NB4 (cell line): Measurements from ENCODE around the gene SMDT1.
A peak's percentile ranks its signal among the peaks of the same experiment; 100 is the strongest.
"Not testable (repeated sequence)": the region's sequence is repeated elsewhere in the genome, so short reads cannot be mapped to it uniquely, and the experiment has no call there.

ENCODE experiments used
- DNase-seq: peaks from one replicate; pipeline ENCODE4 v3.0.0; 2010; ENCODE audit warnings: low read depth
- H3K4me3 ChIP-seq: one replicate; pipeline ENCODE4 v1.5.1; 2011; ENCODE audit warnings: mild to moderate bottlenecking, low read depth, low read length, moderate library complexity
- MYC ChIP-seq: IDR thresholded peaks from 2 replicates; pipeline ENCODE4 v1.6.1; 2011; ENCODE audit warnings: low read depth, low read length
- POLR2A ChIP-seq: IDR thresholded peaks from 2 replicates; pipeline ENCODE4 v1.6.1; 2011; ENCODE audit warnings: mild to moderate bottlenecking; ENCODE audit not compliant: insufficient read length; ENCODE audit errors: extremely low read depth
- TF ChIP-seq, protein P1 (sequence below): IDR thresholded peaks from one replicate; pipeline ENCODE4 v1.5.1; 2012; ENCODE audit warnings: low read depth, low read length
- TF ChIP-seq, protein P2 (sequence below): IDR thresholded peaks from 2 replicates; pipeline ENCODE4 v1.6.1; 2011; ENCODE audit warnings: low read depth, low read length

SMDT1 gene

DNA sequence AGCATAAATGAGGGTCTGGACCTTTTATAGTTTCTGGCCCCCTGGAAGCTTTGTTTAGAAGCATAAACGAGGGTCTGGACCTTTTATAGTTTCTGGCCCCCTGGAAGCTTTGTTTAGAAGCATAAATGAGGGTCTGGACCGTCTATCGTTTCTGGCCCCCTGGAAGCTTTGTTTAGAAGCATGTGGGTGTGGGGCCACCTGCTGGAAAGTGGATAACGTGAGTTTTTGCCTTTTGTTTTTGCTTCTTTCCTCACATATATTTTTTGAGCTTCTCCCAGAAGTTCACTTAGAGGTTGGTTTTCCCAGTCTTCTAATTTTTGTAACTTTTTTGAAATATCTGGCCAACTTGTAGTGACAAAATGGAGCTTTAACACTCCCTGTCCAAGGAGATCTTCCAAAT lies 33.3 kb downstream of the SMDT1 start:
- TF ChIP-seq, protein P1, sequence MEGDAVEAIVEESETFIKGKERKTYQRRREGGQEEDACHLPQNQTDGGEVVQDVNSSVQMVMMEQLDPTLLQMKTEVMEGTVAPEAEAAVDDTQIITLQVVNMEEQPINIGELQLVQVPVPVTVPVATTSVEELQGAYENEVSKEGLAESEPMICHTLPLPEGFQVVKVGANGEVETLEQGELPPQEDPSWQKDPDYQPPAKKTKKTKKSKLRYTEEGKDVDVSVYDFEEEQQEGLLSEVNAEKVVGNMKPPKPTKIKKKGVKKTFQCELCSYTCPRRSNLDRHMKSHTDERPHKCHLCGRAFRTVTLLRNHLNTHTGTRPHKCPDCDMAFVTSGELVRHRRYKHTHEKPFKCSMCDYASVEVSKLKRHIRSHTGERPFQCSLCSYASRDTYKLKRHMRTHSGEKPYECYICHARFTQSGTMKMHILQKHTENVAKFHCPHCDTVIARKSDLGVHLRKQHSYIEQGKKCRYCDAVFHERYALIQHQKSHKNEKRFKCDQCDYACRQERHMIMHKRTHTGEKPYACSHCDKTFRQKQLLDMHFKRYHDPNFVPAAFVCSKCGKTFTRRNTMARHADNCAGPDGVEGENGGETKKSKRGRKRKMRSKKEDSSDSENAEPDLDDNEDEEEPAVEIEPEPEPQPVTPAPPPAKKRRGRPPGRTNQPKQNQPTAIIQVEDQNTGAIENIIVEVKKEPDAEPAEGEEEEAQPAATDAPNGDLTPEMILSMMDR, result peak; percentile 8
- DNase-seq, result peak; percentile 38
- not testable (repeated sequence) for H3K4me3 ChIP-seq

DNA sequence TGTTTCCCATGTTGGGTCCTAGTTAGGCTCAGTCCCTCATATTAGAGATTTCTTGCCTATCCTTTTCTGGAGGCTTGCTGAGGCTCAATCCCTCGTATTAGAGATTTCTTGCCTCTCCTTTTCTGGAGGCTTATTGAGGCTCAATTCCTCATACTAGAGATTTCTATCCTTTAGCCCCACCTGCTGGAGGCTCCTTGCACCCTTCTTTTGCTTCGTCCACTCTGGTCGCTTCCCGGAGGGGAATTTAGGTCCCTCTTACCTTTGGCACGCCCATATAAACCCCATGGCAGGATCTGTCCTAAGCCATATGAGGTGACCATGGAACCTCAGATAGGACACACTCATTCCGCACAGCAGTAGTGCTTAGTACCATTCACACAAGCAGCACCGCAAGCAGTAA lies 35.2 kb downstream of the SMDT1 start:
- peak; percentile 42 for DNase-seq
- H3K4me3 ChIP-seq, result no peak overlapping the region
- TF ChIP-seq, protein P2, sequence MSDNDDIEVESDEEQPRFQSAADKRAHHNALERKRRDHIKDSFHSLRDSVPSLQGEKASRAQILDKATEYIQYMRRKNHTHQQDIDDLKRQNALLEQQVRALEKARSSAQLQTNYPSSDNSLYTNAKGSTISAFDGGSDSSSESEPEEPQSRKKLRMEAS, result no peak
- TF ChIP-seq POLR2A, result no peak
- TF ChIP-seq, protein P1, result peak; percentile 36
- TF ChIP-seq MYC, result no peak

DNA sequence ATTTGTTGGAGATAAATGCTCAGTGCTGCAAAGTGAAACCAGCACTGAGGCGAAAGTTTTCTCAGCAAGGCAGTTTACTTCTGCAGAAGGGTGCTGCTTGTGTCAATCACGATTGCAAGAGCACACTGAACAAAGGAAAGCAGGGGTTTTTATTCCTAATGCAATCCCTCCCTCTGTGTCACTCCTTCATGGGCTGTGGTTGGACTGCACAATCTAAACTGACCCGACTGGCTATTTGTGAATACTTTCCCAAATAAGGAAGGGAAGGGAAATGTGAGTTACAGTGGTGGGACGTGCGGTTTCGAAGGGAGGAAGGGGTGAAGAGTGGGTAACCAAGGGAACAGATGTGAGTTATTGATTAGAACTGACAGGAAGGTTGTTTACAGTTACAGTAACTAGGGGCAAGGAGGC lies 35.9 kb downstream of the SMDT1 start:
- not testable (repeated sequence) for H3K4me3 ChIP-seq, DNase-seq

DNA sequence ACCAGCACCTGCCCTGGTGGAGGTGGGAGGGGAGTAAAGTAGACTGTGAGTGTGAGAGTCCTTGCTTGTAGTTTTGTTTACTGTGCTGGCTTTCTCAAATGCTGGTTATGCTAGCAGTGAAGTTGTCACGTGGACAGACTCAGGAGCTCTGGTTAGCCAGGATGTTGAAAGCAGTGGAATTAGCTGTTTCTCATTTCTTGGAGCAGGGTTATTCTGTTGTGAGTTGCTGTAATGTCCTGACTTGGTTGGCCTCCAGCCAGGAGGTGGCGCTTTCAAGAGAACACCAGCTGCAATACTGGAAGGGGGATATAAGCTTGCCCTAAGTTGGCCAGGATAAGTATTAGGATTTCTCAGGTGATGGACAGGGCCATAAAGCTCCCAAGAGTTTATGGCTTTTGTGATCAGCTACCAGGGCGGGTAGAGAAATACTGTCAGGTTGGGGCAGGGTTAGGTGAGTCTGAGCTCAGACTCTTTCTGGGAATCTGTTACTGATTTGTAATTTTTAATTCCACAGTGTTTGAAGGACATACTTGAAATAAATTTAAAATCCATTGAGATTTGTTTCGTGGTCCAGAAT lies 37.4 kb downstream of the SMDT1 start:
- H3K4me3 ChIP-seq, result no peak overlapping the region
- TF ChIP-seq, protein P2, result no peak
- TF ChIP-seq, protein P1, result peak; percentile 26
- TF ChIP-seq POLR2A, result no peak
- DNase-seq, result no peak

DNA sequence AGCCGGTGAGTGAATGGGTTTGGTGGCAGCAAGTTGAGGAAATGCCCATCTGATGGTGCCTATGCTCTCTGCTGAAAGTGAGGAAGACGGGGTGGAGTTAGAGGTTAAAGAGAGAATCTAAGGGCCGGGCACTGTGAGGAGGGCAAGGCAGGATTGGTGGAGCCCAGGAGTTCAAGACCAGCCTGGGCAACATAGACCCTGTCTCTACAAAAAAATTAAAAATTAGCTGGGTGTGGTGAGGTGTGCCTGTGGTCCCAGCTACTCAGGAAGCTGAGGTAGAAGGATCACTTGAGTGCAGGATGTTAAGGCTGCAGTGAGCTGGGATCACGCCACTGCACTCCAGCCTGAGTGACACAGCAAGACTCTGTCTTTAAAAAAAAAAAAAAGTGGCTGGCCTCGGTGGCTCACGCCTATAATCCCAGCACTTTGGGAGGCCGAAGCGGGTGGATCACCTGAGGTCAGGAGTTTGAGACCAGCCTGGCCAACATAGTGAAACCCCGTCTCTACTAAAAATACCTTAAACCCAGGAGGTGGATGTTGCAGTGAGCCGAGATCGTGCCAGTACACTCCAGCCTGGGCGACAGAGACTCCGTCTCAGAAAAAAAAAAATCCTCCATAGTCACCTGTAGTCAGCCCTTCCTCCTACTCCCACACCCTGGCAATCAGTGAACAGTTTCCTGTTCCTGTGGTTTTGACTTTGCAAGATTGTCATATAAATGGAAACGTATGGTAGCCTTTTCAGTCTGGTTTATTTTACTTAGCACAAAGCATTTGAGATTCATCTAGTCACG lies 40.9 kb downstream of the SMDT1 start:
- not testable (repeated sequence) for H3K4me3 ChIP-seq
- TF ChIP-seq, protein P2, result peak; percentile 41; the same call in 1 of the 2 replicates
- DNase-seq, result peak; percentile 38

DNA sequence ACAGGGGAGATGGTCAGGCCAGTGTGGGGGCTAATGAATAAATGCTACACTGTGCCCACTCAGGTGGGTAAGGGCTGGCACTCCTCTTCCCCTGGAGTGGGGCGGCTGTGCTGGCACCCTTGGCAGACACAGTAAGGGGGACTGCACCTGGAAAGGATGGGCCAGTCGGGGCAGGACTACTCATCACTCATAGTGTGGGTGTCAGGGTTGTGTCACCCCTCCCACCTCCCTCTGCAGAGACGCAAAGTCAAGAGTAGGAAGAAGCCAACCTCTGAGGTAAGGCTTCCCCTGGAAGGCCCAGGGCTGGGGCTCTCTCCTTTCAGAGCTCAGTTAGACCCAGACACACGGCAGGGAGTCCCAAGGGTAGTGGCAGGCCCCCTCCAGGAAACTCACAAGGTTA lies 44.0 kb downstream of the SMDT1 start:
- not testable (repeated sequence) for DNase-seq, H3K4me3 ChIP-seq

DNA sequence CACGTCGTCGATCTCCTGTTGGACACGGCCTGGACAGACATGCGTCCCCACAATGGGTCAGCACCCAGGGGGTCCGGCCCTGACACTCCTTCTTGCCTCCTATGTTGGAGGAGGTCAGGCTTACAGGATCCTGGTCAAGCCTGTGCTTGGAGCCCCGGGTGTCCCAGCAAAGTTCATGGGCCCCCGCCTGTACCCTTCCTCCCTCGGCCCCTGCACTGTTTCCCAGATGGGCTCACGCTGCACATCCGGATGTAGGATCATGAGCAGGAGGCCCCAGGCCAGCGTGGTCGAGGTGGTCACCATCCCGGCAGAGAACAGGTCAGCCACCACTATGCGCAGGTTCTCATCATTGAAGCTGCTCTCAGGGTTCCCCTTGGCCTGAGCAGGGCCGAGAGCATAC lies 48.1 kb downstream of the SMDT1 start:
- H3K4me3 ChIP-seq, result no peak overlapping the region
- TF ChIP-seq MYC (no peak), POLR2A (no peak)
- TF ChIP-seq, protein P2, result no peak
- TF ChIP-seq, protein P1, result no peak
- DNase-seq, result no peak

DNA sequence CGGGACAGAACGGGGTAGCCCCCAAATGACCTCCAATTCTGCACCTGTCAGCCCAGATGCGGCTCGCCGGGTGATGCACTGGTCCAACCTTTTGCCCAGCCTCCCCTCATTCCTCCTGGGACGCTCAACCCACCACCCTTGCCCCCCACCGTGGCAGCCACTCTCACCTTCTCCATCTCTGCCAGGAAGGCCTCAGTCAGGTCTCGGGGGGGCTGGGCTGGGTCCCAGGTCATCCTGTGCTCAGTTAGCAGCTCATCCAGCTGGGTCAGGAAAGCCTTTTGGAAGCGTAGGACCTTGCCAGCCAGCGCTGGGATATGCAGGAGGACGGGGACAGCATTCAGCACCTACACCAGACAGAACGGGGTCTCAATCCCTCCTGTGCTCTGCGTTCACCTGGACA lies 48.5 kb downstream of the SMDT1 start:
- not testable (repeated sequence) for DNase-seq, H3K4me3 ChIP-seq

DNA sequence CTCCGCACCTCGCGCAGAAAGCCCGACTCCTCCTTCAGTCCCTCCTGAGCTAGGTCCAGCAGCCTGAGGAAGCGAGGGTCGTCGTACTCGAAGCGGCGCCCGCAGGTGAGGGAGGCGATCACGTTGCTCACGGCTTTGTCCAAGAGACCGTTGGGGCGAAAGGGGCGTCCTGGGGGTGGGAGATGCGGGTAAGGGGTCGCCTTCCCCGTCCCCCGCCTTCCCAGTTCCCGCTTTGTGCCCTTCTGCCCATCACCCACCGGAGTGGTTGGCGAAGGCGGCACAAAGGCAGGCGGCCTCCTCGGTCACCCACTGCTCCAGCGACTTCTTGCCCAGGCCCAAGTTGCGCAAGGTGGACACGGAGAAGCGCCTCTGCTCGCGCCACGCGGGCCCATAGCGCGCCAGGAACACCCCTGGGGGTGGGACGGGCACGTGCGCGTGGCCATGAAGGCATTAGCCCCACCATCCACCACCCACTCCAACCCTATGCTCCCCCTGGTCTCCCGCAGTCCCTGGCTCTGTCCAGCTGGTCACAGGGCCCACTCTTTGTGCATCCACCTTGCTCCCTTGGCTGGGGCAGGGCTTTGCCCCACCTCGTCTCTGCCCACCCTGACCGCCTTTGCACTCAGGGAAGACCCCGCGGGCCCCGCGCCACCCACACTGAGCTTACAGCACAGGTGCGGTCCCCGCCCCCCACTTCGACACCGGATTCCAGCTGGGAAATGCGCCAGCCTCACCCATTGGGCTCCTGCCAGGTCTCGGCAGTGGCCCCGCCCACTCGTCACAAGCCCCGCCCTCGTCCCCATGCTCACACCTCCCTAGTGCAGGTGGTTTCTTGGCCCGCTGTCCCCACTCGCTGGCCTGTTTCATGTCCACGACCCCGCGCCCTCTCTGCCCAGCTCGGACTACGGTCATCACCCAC lies 49.5 kb downstream of the SMDT1 start:
- not testable (repeated sequence) for DNase-seq, H3K4me3 ChIP-seq

DNA sequence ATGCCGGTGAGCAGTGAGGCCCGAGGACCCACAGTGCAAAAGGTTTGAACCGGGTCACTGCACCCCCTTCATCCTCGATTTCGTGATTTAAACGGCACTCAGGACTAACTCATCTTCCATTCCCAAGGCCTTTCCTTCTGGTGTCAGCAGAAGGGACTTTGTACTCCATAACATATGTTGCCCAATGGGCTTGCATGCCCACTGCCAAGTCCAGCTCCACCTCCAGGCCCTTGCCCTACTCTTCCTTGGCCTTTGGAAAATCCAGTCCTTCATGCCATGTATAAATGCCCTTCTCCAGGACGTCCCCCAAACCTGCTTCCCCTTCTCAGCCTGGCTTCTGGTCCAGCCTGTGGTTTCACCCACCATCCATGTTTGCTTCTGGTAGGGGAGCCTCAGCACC lies 50.7 kb downstream of the SMDT1 start:
- not testable (repeated sequence) for H3K4me3 ChIP-seq, DNase-seq

DNA sequence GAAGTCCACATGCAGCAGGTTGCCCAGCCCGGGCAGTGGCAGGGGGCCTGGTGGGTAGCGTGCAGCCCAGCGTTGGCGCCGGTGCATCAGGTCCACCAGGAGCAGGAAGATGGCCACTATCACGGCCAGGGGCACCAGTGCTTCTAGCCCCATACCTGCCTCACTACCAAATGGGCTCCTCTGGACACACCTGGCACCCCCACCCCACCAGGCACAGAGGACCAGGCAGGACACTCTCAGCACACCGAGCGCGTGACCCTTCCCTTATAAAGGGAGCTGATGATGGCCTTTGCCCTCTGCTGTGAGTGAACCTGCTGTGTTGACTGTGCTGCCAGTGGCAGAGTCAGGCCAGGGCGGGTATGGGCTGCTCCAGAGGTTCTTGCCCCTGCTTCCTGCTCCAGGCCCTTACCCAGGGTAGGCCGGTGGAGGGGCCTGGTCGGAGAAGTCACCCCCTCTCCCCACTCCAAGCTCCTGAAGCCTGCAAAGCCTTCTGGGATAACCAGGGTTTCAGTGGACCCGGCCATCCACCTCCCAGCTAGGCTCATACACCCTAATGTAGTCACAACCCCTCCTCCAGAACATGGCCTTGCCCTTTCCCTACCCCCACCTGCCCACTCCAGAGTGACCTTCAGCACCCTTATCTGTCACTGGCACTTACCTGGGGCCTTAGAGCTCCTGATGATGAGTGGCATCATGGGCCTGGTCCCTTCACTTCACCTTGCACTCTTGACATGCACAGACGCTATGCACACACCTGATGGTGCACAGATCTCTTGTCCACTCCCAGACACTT lies 51.3 kb downstream of the SMDT1 start, which contains the start of gene CYP2D6:
CYP2D6 (minus strand) TSS at position 172 of the 793 bp plus-strand sequence; CDS start at position 153, 19 bp downstream.
- DNase-seq, H3K4me3 ChIP-seq: not testable (repeated sequence)
